Dendritic cell treated with granulocyte-macrophage colony-stimulating factor and Interleukin-4, amounts not matched to agents 40 ng/mL and 50 ng/mL, for 4 days (primary cell): Measurements from ENCODE around the gene MTHFD1L.
A peak's percentile ranks its signal among the peaks of the same experiment; 100 is the strongest.

Experiments used
- H3K27ac Mint-ChIP-seq: one replicate; pipeline ENCODE4 v1.8.0; 2022; ENCODE audit warnings: mild to moderate bottlenecking, mixed read lengths
- H3K27me3 Mint-ChIP-seq: one replicate; pipeline ENCODE4 v1.8.0; 2022; ENCODE audit warnings: mild to moderate bottlenecking, mixed read lengths
- H3K36me3 Mint-ChIP-seq: one replicate; pipeline ENCODE4 v1.8.0; 2022; ENCODE audit warnings: low read depth, mixed read lengths
- H3K4me1 Mint-ChIP-seq: one replicate; pipeline ENCODE4 v1.8.0; 2022; ENCODE audit warnings: low read depth, mixed read lengths
- H3K4me3 Mint-ChIP-seq: one replicate; pipeline ENCODE4 v1.8.0; 2022; ENCODE audit warnings: mild to moderate bottlenecking, moderate library complexity, mixed read lengths
- H3K9me3 Mint-ChIP-seq: one replicate; pipeline ENCODE4 v1.8.0; 2022; ENCODE audit warnings: mixed read lengths
- intact Hi-C: fragments of 100-400 bp; cut with micrococcal nuclease; formaldehyde crosslinking; loops from one replicate; pipeline ENCODE4 v1.15.0; 2022

Gene MTHFD1L

DNA sequence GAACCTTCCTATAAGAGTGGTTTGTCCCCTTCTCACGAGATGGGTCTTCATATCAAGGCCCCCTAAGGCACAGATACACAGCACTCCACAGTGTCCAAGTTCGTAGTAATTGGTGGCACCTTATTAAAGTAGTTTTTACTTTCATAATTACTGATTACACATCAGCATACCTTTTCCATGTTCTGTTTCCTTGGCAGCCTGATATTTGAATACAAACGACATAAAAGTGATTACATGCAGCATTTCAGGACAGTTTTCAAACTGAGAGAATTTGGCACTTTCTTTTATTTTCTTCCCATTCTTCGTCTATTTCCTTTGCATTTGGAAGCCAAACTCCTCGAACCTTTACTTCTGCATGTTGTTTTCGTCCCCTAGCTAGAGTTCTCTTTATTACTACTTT lies 139.7 kb downstream of the MTHFD1L start:
- intact Hi-C loops: no loop called here
- H3K9me3 Mint-ChIP-seq: no peaks in the 10 kb centered on the region
- no peak overlapping the region for H3K27ac Mint-ChIP-seq
- H3K36me3 Mint-ChIP-seq: no peaks in the 10 kb centered on the region
- peaks cover 28% of the 10 kb centered on the region for H3K4me1 Mint-ChIP-seq
- H3K27me3 Mint-ChIP-seq: no peaks in the 10 kb centered on the region
- no peak overlapping the region for H3K4me3 Mint-ChIP-seq

DNA sequence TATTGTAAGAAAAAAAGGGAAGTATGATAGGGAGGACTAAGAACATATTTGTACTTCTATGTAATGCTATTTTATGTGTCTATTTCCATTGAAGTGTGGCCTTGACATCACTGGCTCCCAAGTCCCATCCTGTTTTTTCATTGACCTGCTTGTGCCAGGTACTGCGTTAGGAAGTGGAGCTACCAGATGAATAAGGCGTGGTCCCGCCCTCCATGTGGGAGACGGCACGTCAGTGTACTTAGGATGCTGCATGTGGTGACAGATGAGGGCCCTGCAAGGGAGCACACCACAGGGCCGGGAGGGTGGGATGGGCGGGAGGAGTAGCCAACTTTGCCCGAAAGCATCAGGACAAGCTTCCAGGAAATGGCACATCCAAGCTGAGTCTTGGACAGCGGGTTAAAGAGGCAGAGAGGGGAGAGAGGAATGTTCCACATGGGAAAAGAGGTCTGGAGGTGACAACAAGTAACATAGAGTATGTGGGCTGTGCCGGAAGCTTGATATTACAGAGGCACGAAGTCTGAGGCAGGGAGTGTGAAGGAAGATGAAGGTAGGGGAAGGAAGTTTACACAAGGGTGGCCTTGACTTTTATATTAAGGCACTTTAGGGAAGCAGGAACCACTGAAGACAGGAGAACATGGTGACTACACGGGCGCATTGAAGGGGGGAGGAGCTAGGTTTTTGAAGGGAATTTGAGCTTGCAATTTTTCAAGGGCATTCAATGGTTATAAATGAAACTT lies 140.6 kb downstream of the MTHFD1L start:
- peaks cover 28% of the 10 kb centered on the region for H3K4me1 Mint-ChIP-seq
- peak overlapping the region; percentile 3 for H3K27ac Mint-ChIP-seq
- H3K4me3 Mint-ChIP-seq: no peak overlapping the region
- intact Hi-C loops: no loop called here
- H3K9me3 Mint-ChIP-seq: no peaks in the 10 kb centered on the region
- H3K36me3 Mint-ChIP-seq: no peaks in the 10 kb centered on the region
- no peaks in the 10 kb centered on the region for H3K27me3 Mint-ChIP-seq

DNA sequence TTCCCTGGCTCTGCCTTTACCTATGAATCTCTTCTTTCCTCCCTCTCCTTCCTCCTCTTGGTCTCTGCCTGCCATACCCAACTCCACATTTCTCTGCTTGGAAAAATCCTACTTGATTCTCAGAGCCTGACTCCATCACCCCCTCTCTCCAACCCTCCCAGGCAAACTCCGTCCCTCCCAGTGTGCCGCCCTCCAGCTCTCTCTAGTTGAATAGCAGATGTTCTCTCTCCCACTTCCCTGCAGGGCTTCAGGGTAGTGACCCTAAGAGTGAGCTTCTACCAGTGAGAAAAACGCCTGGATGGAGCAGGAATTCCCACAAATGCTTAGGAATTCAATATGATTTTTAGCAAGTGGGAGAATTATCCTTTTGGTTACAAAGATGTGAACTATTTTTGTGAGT lies 141.6 kb downstream of the MTHFD1L start:
- no peaks in the 10 kb centered on the region for H3K27me3 Mint-ChIP-seq
- H3K4me1 Mint-ChIP-seq: peaks cover 28% of the 10 kb centered on the region
- H3K36me3 Mint-ChIP-seq: no peaks in the 10 kb centered on the region
- H3K9me3 Mint-ChIP-seq: no peaks in the 10 kb centered on the region
- H3K27ac Mint-ChIP-seq: no peak overlapping the region
- intact Hi-C loops: no loop called here
- no peak overlapping the region for H3K4me3 Mint-ChIP-seq

DNA sequence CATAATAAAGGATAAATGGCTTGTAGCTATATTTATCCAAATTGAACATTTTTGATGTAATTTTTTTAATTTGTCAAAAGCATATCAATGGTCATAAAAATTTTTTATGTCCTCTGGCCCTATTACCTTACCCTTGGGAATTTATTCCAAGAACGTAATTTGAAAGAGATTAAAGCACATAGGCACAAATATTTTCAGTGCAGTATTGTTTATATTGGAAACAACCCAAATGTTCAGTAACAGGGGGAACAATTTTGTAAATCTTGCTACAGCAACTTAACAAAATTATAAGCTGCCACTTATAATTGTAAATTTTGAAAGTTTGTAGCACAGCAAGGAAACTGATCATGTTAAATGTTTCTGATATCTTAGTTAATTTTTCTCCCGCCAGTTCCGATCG lies 142.4 kb downstream of the MTHFD1L start:
- Mint-ChIP-seq H3K36me3 (no peaks in the 10 kb centered on the region), H3K9me3 (no peaks in the 10 kb centered on the region), H3K4me3 (no peak overlapping the region), H3K27ac (no peak overlapping the region), H3K27me3 (no peaks in the 10 kb centered on the region), H3K4me1 (peaks cover 28% of the 10 kb centered on the region)
- intact Hi-C loops: no loop called here

DNA sequence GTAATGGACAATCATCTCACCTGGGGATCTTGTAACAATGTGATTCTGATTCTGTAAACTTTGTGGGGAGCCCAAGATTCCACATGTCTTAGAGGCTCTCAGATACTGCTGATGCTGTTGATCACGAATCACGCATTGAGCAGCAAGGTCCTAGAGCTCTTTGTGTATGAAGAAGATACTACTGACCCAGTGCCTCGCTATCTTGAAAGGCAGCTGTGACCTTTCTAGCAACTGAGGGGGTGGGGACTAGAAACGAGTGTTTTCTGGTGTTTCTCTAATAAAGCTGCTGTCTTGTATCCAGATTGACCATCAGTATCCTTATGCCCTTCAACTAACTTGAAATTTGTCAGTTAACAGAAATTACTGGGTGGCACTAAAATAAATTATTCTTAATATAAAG lies 142.9 kb downstream of the MTHFD1L start:
- Mint-ChIP-seq H3K4me1 (peaks cover 28% of the 10 kb centered on the region), H3K4me3 (no peak overlapping the region), H3K9me3 (no peaks in the 10 kb centered on the region), H3K27me3 (no peaks in the 10 kb centered on the region), H3K36me3 (no peaks in the 10 kb centered on the region), H3K27ac (no peak overlapping the region)
- intact Hi-C loops: no loop called here

DNA sequence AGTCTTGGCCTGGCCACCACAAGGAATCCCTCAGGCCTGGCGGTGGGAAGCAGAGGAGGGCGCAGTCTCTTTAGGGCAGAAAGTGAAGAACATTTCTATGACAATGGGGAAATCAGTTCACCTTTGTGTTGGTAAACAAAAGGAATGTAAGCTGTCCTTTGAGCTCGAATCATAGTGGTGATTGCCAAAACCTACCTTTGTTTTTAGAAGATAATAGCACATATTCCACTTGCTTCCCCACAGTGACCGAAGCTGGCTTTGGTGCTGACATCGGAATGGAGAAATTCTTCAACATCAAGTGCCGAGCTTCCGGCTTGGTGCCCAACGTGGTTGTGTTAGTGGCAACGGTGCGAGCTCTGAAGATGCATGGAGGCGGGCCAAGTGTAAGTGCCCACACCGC lies 144.1 kb downstream of the MTHFD1L start:
- intact Hi-C loops: no loop called here
- no peak overlapping the region for H3K27ac Mint-ChIP-seq
- H3K4me3 Mint-ChIP-seq: no peak overlapping the region
- no peaks in the 10 kb centered on the region for H3K27me3 Mint-ChIP-seq
- H3K4me1 Mint-ChIP-seq: peaks cover 27% of the 10 kb centered on the region
- no peaks in the 10 kb centered on the region for H3K36me3 Mint-ChIP-seq
- no peaks in the 10 kb centered on the region for H3K9me3 Mint-ChIP-seq

DNA sequence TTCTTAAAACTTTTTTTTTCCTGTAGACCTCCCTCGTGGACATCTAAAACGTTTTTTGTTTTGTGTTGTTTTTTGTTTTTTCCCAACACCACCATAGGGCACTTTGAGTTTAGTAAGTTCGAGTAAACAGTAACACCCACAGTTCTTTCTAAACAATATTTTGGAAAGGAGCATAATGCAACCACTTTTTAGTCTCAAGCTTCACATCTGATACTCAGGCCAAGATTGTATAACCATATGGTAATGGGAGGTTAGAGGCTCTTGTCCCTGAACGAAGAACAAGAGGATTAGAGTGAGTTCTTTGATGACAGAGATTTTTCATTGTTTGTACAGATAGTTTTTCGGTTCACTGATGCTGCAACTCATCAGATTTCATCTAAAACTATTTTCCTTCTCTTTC lies 144.6 kb downstream of the MTHFD1L start:
- no peak overlapping the region for H3K27ac Mint-ChIP-seq
- no peaks in the 10 kb centered on the region for H3K36me3 Mint-ChIP-seq
- no peaks in the 10 kb centered on the region for H3K27me3 Mint-ChIP-seq
- intact Hi-C loops: no loop called here
- H3K9me3 Mint-ChIP-seq: no peaks in the 10 kb centered on the region
- peaks cover 29% of the 10 kb centered on the region for H3K4me1 Mint-ChIP-seq
- H3K4me3 Mint-ChIP-seq: no peak overlapping the region

DNA sequence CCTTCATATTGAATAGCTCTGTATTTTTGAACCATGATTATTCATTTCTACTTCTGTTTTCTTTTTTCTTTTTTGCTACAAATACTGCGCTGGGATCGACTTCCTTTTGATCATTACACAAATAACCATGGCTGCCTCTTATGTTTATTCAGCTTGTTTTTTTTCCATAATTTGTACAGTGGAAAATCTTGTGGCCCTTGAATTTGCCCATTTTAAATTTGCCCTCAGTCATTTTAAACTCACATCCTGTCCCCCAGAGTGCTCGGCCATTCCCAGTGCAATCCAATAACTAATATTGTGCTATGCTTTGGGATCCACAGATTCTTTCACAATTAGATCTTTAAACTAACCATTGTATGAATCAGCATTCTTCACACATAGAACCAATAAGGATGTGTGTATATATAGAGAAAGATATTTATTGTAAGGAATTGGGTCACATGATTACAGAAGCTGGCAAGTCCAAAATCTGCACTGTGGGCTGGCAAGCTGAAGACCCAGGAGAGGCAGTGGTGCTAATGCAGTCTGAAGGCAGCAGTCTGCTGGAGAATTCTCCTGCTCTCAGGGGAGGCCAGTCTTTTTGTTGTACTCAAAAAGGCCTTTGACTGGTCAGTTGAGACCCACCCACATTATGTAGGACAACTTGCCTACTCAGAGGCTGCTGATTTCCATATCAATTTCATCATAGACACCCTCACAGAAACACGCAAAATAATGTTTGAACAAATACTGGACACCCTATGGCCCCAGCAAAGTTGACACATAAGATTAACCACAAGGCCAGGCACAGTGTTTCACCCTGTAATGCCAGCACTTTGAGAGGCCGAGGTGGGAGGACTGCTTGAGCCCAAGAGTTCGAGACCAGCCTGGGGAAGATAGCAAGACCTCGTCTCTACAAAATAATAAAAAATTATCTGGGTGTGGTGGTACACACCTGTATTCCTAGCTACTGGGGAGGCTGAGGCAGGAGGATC lies 147.1 kb downstream of the MTHFD1L start:
- Mint-ChIP-seq H3K9me3 (no peaks in the 10 kb centered on the region), H3K4me3 (no peak overlapping the region), H3K4me1 (peaks cover 9% of the 10 kb centered on the region), H3K27me3 (no peaks in the 10 kb centered on the region), H3K36me3 (peaks cover 8% of the 10 kb centered on the region), H3K27ac (no peak overlapping the region)
- intact Hi-C loops: no loop called here

DNA sequence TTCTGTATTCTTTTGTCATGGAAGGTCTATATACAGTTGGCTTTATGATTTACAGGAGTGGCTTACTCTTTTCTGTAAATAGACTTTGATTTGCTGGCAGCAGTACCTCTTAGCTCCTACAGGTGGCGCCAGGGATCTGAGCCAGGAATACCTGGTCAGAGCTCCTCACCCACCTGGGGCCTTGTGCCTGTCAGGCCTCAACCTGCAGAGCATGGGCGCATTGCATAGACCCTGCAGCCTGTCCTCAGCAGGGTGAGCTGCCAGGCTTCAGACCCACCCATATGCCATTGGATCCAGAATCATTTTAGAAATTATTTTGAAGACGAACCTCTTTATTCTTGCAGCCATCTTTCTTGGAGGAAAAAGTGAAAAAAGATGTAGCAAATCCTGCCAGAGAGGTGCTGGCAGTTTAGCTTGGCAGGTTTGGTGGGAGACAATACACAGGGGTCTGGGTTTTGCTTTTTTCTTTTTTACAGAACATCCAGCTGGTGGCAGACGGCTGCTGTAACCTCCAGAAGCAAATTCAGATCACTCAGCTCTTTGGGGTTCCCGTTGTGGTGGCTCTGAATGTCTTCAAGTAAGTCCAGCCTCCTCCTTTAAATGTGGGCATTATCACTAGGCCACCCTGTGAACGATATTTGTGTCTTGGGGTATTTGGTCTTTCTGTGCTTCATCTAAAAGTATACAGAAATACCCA lies 149.1 kb downstream of the MTHFD1L start:
- H3K4me1 Mint-ChIP-seq: peaks cover 9% of the 10 kb centered on the region
- H3K9me3 Mint-ChIP-seq: no peaks in the 10 kb centered on the region
- no peak overlapping the region for H3K4me3 Mint-ChIP-seq
- no peaks in the 10 kb centered on the region for H3K27me3 Mint-ChIP-seq
- H3K36me3 Mint-ChIP-seq: peaks cover 8% of the 10 kb centered on the region
- intact Hi-C loops: loop anchor here (1.0 kb wide), 1 partner anchor 310 kb away; no protein-coding TSS in a partner anchor
- no peak overlapping the region for H3K27ac Mint-ChIP-seq

DNA sequence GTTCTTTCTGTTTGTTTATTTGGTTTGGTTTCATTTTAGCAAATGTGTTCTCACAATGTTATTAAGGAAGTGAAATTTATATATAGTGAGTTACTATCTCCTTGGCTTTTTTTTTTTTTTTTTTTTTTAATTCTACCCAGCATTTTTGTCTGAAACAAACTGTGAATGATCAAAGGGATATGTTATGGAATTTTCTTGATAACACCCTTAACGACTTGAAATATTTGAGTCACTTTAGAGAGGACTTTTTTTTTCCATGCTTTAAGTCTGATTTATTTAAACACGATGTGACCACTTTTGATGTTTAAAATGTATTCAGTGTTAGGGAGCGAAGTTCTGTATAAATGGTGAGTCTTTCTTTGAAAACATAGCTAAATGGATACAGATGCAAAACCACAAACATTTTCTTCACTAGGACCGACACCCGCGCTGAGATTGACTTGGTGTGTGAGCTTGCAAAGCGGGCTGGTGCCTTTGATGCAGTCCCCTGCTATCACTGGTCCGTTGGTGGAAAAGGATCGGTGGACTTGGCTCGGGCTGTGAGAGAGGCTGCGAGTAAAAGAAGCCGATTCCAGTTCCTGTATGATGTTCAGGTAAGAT lies 149.7 kb downstream of the MTHFD1L start:
- H3K27ac Mint-ChIP-seq: no peak overlapping the region
- H3K4me1 Mint-ChIP-seq: peaks cover 9% of the 10 kb centered on the region
- intact Hi-C loops: no loop called here
- no peaks in the 10 kb centered on the region for H3K27me3 Mint-ChIP-seq
- H3K36me3 Mint-ChIP-seq: peaks cover 8% of the 10 kb centered on the region
- H3K4me3 Mint-ChIP-seq: no peak overlapping the region
- no peaks in the 10 kb centered on the region for H3K9me3 Mint-ChIP-seq

DNA sequence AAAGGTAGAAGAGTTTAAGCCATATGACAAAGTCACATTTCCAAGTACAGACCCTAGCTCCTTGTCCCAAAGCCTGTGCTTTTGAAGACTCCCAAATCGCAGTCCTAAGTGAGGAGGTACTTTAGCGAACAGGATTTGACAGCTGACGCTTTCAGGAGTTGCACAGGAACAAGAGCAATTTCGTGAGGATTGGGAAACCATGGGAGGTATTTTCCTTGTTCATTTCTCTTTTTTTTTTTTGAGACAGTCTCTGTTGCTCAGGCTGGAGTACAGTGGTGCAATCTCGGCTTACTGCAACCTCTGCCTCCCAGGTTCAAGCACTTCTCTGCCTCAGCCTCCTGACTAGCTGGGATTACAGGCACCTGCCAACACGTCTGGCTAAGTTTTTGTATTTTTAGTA lies 150.6 kb downstream of the MTHFD1L start:
- no peak overlapping the region for H3K4me3 Mint-ChIP-seq
- peaks cover 14% of the 10 kb centered on the region for H3K4me1 Mint-ChIP-seq
- no peak overlapping the region for H3K27ac Mint-ChIP-seq
- H3K9me3 Mint-ChIP-seq: no peaks in the 10 kb centered on the region
- intact Hi-C loops: no loop called here
- peaks cover 8% of the 10 kb centered on the region for H3K36me3 Mint-ChIP-seq
- H3K27me3 Mint-ChIP-seq: no peaks in the 10 kb centered on the region

DNA sequence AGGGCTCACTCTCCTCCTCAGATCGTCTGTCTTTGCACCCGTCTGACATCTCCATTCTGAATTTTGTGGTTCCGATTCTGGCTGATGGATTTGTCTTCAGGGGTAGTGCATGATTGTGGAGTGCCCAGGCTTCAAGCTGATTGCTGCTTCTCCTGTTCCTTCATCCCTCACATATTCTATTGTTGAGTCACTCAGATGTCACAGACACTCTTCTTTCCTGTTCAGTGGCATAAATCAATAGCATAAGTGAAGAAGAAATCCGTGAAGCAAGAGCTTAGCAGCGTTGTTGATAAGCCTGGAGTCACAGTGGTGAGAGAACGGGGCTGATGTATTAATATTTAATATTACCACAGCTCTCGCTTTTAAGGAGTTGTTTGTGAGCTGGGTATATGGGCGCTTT lies 152.5 kb downstream of the MTHFD1L start:
- Mint-ChIP-seq H3K4me3 (no peak overlapping the region), H3K36me3 (peaks cover 8% of the 10 kb centered on the region), H3K27me3 (no peaks in the 10 kb centered on the region), H3K9me3 (no peaks in the 10 kb centered on the region), H3K4me1 (peaks cover 16% of the 10 kb centered on the region), H3K27ac (no peak overlapping the region)
- intact Hi-C loops: no loop called here

DNA sequence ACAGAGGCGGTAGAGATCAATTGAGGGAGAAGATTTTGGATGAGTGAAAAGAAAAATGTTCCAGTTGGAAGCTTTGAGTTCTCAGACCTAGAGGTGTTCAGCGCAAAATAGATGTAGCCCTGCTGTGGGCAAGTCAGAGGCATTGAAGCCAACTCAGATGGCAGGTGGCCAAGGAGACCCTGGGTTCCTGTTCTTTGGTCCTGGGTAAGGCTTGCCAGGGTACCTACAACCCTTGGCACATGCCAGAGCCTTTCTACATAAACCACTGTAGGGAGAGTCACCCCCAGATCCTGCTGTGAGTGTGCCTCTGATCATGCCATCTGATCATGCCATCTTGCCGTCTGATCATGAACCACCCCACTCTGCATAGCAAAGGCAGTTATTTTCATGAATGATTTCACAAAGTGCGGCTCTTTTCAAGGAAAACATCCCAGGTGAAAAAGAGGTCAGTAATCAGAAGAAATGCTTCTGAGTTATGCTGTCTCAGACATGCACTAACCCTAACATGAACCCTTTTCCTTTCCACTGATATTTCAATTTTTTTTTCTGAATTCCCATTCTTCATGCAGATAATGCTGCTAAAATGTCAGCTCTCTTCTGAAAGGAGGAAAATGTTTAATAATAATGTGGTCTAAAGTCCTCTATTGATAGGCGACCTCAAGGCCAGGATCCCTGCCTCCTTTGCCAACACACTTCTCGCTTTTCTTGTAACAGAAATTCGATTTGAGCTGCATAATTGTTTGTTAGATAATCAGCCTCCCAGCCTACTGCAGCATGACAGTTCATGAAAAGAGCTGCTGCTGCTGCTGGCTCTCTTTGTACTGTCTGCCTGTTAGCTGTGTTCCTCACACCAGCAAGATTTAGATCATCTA lies 153.6 kb downstream of the MTHFD1L start:
- Mint-ChIP-seq H3K4me3 (no peak overlapping the region), H3K36me3 (peaks cover 15% of the 10 kb centered on the region), H3K27ac (no peak overlapping the region), H3K9me3 (no peaks in the 10 kb centered on the region), H3K27me3 (no peaks in the 10 kb centered on the region), H3K4me1 (peaks cover 16% of the 10 kb centered on the region)
- intact Hi-C loops: no loop called here
